Testis (tissue), 3 donors: ENCODE results near the gene PPM1M. TPM values are rescaled to one million over a fixed set of nuclear protein-coding genes. Genes with fewer than 3 reads are reported as not detected.

Experiments
- DNase-seq: peaks from one replicate; pipeline ENCODE4 v3.0.0-alpha.2; 2019
- H3K27ac ChIP-seq, 2 donors: fragments of 200-600 bp; sonication (generic); one replicate each; pipeline ENCODE4 v1.5.1; 2019
- H3K27me3 ChIP-seq: fragments of 200-600 bp; sonication (generic); one replicate; pipeline ENCODE4 v1.5.1; 2019
- H3K36me3 ChIP-seq: fragments of 200-600 bp; sonication (generic); one replicate; pipeline ENCODE4 v1.5.1; 2017; ENCODE audit warnings: low read depth; ENCODE audit errors: missing control alignments
- H3K4me1 ChIP-seq: fragments of 200-600 bp; sonication (generic); one replicate; pipeline ENCODE4 v1.5.1; 2019
- H3K4me3 ChIP-seq, 2 donors: fragments of 200-600 bp; sonication (generic); one replicate each; pipeline ENCODE4 v1.5.1; 2017 to 2019
- H3K9me3 ChIP-seq: fragments of 200-600 bp; sonication (generic); one replicate; pipeline ENCODE4 v1.5.1; 2017
- POLR2A ChIP-seq: fragments of 450-650 bp; IDR thresholded peaks from one replicate; pipeline ENCODE4 v1.6.1; 2017; ENCODE audit warnings: antibody characterized with exemption, mild to moderate bottlenecking, moderate library complexity
- WGBS, 2 donors: methylation state at CpG; one replicate each; pipeline ENCODE4 v1.1.5; 2018; 5-methylcytosine and 5-hydroxymethylcytosine counted together
- intact Hi-C: fragments of 100-400 bp; cut with DNase I; formaldehyde crosslinking; loops from one replicate; pipeline ENCODE4 v1.15.1; 2023; ENCODE audit warnings: low total_unique reads
- polyA plus RNA-seq: library from polyadenylated mRNA; stranded (reverse); fragments of 350-450 nt; fragmentation: Illumina TruSeq; extraction: RNeasy Lipid Tissue Mini Kit (QIAGEN cat#74804); gene quantifications from one replicate; pipeline ENCODE4 v1.2.3, GENCODE V29; 2014; ENCODE audit warnings: low read depth, low replicate concordance; ENCODE audit not compliant: insufficient read depth
- total RNA-seq, 2 donors: library from RNA; depleted of rRNA; stranded (reverse); fragments of >200 nt; gene quantifications; one replicate each; pipeline ENCODE4 v1.2.3, GENCODE V29; 2016
- TF ChIP-seq, protein P1 (sequence below), 3 experiments: fragments of 450-650 bp in 2 of 3; fragments of 200-600 bp in 1 of 3; sonication (generic) in 1 of 3; IDR thresholded peaks; one replicate each; pipeline ENCODE4 v1.5.1; 2016 to 2019; ENCODE audit warnings: antibody characterized with exemption in 3 of 3, mild to moderate bottlenecking in 2 of 3, moderate library complexity in 1 of 3

The PPM1M gene
- total and polyA plus RNA-seq, 3 donors from 2014 or later: 12.9 to 22.2 (median 15.2) TPM

DNA sequence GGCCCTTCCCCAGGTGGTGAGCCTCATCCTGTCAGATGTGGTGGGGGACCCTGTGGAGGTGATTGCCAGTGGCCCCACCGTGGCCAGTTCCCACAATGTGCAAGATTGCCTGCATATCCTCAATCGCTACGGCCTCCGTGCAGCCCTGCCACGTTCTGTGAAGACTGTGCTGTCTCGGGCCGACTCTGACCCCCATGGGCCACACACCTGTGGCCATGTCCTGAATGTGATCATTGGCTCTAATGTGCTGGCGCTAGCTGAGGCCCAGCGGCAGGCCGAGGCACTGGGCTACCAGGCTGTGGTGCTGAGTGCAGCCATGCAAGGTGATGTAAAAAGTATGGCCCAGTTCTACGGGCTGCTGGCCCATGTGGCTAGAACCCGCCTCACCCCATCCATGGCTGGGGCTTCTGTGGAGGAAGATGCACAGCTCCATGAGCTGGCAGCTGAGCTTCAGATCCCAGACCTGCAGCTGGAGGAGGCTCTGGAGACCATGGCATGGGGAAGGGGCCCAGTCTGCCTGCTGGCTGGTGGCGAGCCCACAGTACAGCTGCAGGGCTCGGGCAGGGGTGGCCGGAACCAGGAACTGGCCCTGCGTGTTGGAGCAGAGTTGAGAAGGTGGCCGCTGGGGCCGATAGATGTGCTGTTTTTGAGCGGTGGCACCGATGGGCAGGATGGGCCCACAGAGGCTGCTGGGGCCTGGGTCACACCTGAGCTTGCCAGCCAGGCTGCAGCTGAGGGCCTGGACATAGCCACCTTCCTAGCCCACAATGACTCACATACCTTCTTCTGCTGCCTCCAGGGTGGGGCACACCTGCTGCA lies 46.9 kb downstream of the PPM1M start:
- no peaks in the 10 kb centered on the region for H3K36me3 ChIP-seq
- H3K9me3 ChIP-seq: no peaks in the 10 kb centered on the region
- no peak overlapping the region for H3K4me3 ChIP-seq
- 92 to 94% methylated on average over 8 to 13 of the region's 20 CpGs for WGBS, 2 donors
- no peaks in the 10 kb centered on the region for H3K27me3 ChIP-seq
- peaks cover 14% of the 10 kb centered on the region for H3K4me1 ChIP-seq
- no peak for DNase-seq
- intact Hi-C loops: loop anchor here (5.0 kb wide), 1 partner anchor 50 kb away; no protein-coding TSS in a partner anchor
- no peak overlapping the region for H3K27ac ChIP-seq
- TF ChIP-seq, protein P1, sequence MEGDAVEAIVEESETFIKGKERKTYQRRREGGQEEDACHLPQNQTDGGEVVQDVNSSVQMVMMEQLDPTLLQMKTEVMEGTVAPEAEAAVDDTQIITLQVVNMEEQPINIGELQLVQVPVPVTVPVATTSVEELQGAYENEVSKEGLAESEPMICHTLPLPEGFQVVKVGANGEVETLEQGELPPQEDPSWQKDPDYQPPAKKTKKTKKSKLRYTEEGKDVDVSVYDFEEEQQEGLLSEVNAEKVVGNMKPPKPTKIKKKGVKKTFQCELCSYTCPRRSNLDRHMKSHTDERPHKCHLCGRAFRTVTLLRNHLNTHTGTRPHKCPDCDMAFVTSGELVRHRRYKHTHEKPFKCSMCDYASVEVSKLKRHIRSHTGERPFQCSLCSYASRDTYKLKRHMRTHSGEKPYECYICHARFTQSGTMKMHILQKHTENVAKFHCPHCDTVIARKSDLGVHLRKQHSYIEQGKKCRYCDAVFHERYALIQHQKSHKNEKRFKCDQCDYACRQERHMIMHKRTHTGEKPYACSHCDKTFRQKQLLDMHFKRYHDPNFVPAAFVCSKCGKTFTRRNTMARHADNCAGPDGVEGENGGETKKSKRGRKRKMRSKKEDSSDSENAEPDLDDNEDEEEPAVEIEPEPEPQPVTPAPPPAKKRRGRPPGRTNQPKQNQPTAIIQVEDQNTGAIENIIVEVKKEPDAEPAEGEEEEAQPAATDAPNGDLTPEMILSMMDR (IDR thresholded peaks at IDR 0.05): no peak
- TF ChIP-seq POLR2A: no peak

DNA sequence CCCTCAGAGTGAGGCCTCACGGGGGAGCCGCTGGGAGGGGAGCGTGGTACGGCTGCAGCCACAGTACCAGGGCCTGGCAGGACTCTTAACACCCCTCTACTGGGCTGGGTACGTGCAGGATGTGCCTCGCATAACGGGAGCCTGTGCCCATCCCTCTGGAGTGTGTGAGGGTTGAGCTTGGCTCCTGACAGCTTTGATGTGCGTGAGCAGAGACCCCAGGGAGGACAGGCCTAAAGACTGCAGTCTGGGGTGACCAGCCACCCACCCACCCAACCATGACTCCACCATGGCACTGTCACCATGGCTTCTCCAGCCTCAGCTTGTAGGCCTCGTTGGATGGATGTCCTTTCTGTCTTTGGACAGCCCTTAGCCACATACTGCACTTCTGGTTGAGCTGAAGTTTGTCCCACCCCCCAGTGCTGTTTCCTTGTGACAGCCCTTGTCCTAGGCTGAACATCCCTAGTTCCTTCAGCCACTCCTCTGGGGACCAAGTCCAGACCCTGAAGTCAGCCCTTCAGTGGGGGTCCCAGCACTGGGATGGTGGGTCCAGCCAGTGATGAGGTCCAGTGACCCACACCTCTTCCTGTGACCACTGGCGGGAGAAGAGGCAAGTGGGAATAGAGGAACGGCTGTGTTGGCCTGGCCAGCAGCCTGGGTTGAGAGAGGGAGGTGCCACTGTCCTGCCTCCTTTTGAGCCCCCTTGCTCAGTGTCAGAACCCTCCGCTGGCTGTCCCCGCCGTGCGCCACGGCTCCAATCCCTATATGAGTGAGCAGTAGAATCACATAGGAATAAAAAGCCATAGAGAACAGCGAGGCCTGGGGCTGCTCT lies 48.1 kb downstream of the PPM1M start:
- TF ChIP-seq, protein P1 (IDR thresholded peaks at IDR 0.05): no peak
- no peak for TF ChIP-seq POLR2A
- no peaks in the 10 kb centered on the region for H3K36me3 ChIP-seq
- no peak overlapping the region for H3K4me3 ChIP-seq
- intact Hi-C loops: loop anchor here (5.0 kb wide), 1 partner anchor 49 kb away; no protein-coding TSS in a partner anchor
- no peaks in the 10 kb centered on the region for H3K9me3 ChIP-seq
- peaks cover 22% of the 10 kb centered on the region for H3K4me1 ChIP-seq
- DNase-seq: no peak
- no peaks in the 10 kb centered on the region for H3K27me3 ChIP-seq
- 76 to 82% methylated on average over 14 to 17 of the region's 17 CpGs for WGBS, 2 donors
- H3K27ac ChIP-seq: no peak overlapping the region

DNA sequence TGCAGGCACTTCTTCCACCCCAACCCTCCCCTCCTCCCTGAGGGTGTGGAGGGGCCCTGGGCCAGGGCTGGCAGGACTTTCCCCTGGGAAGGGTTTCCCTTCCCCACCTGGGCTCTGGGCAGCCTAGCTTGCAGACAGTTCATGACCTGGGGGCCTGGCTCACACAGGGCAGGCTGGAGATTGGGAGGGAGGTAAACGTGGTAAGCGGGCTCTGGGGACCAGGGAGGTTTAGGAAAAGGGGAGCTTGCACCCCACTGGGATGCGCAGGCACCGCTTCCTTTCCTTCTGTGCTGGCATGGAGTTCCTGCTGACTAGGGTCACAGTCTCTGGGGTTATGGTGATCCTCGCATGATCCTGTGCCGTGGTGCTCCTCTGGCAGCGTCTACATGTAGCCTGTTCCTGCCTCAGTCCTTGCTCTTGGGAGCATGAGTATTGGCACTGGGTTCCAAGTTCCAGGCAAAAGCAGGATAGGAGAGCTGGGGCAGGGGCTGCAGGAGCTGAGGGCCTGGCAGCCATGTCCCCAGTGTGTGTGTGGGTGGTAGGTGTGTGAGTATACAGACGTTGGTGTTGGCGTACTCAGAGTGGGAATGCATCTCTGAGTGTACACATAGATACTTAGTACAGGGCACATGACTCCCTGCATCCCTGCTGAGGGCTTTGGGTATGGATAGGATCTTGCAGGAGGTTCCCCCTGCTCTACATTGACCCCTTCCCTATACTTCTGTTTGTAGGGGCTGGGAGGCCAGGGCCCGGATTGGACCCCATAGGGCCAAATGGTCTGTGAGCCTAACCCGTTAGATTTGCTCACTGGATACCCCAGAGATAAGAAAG lies 49.0 kb downstream of the PPM1M start:
- Histone ChIP-seq H3K27ac (no peak overlapping the region), H3K9me3 (no peaks in the 10 kb centered on the region), H3K4me3 (no peak overlapping the region), H3K36me3 (no peaks in the 10 kb centered on the region), H3K4me1 (peaks cover 24% of the 10 kb centered on the region), H3K27me3 (no peaks in the 10 kb centered on the region)
- TF ChIP-seq POLR2A: no peak
- TF ChIP-seq, protein P1 (IDR thresholded peaks at IDR 0.05): no peak
- DNase-seq: no peak
- WGBS, 2 donors: 81 to 82% methylated on average over 11 of the region's 11 CpGs
- intact Hi-C loops: loop anchor here (5.0 kb wide), 1 partner anchor 48 kb away; no protein-coding TSS in a partner anchor

DNA sequence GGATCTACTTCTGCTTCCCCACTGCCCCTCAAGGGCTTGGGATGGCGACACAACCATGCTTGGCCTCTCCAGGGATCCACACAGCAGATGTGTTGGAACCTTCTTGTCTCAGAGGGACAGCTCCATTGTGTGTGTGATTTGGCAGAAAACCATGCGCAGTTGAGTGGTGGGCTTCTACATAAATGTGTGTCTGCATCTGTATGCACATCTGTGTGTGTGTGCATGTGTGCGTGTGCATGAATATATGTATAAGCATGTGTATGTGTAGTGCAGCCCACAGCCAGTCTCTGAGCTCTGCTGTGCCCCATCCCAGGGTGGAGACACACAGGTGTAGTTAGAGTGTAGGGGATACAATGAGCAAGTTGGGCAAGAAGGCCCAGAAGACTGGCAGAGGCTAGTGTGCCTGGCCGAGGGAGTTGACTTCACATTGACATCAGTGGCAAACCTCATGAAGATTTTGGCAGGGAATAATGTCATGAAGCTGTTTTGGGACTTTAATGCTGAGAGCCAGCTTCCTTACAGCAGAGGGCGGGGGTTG lies 50.2 kb downstream of the PPM1M start:
- no peak overlapping the region for H3K27ac ChIP-seq
- no peak for DNase-seq
- 92 to 93% methylated on average over 5 of the region's 5 CpGs for WGBS, 2 donors

More for the DNA sequence above, 50.2 kb downstream of the PPM1M start:
- Histone ChIP-seq H3K4me1 (peaks cover 35% of the 10 kb centered on the region), H3K27me3 (no peaks in the 10 kb centered on the region), H3K36me3 (no peaks in the 10 kb centered on the region), H3K4me3 (no peak overlapping the region), H3K9me3 (no peaks in the 10 kb centered on the region)
- TF ChIP-seq POLR2A: no peak
- TF ChIP-seq, protein P1 (IDR thresholded peaks at IDR 0.05): no peak
- intact Hi-C loops: no loop called here
